ENCODE measurements around the gene RPS24. TPM values are rescaled to one million over a fixed set of nuclear protein-coding genes. Genes with fewer than 3 reads are reported as not detected.

The RPS24 gene
- total and polyA plus RNA-seq, 2 of the 13 experiments (the other 11 are each of a cell fraction or from before 2014, with no cell fraction given), result 2,690 to 3,319 TPM

DNA sequence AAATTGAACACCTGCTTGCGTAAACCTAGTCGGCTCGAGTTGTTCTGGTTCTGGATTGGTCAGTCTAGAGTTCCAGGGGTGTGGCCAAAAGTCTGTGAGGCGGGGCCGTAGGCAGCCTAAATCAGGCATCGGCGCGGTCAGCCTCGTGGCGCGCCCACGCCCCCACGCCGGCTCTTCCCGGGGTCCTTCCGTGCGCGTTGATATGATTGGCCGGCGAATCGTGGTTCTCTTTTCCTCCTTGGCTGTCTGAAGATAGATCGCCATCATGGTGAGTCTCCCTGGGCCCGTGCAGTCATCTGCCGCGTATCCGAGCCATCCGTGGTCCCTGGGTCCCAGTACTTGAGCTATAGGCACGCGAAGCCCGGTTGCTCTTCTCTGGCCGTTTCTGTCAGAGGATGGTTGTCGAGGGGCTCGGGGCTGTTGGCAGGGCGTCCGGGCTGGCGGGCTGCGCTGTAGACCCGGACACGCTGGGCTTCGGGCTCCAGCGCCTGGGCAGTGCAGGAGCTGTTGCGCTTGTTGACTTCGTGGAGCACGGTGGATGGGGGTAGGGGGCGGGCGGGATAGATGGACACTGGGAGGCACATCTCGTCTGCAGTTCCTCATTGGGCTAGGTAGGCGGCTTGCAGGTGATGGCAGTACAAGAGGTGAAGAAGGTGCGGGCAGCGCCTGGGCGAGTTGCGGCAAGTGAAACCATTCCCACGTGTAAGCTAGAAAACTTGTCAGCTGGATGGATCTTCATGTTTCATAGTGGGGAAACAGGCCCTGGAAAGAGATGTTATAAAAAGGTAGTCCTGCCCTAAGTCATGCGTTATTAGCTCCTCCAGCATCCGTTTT lies at the start of gene RPS24 (continued):
- TF ChIP-seq, protein P1, sequence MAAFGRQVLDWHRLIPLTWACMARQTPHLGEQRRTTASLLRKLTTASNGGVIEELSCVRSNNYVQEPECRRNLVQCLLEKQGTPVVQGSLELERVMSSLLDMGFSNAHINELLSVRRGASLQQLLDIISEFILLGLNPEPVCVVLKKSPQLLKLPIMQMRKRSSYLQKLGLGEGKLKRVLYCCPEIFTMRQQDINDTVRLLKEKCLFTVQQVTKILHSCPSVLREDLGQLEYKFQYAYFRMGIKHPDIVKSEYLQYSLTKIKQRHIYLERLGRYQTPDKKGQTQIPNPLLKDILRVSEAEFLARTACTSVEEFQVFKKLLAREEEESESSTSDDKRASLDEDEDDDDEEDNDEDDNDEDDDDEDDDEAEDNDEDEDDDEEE (CRISPR knock-in tag; IDR thresholded peaks at IDR 0.05), result peak; percentile 86
- TF ChIP-seq NBN (conservative IDR thresholded peaks at IDR 0.05), result no peak
- TF ChIP-seq TMF1 (CRISPR knock-in tag; IDR thresholded peaks at IDR 0.05; ENCODE audit: low read depth), result 0 out of 2 replicates have a peak, but pooled peaks have one; percentile 70
- no peak for TF ChIP-seq CCAR2 (optimal IDR thresholded peaks at IDR 0.05; ENCODE audit: low read depth, low read length)
- no peak for TF ChIP-seq ZEB1 (IDR thresholded peaks at IDR 0.05; ENCODE audit: insufficient replicate concordance, low read depth)
- TF ChIP-seq ZNF333 (CRISPR knock-in tag; IDR thresholded peaks at IDR 0.05; ENCODE audit: borderline replicate concordance), result peak; percentile 85; the same call in 1 of the 2 replicates
- TF ChIP-seq, protein P2, sequence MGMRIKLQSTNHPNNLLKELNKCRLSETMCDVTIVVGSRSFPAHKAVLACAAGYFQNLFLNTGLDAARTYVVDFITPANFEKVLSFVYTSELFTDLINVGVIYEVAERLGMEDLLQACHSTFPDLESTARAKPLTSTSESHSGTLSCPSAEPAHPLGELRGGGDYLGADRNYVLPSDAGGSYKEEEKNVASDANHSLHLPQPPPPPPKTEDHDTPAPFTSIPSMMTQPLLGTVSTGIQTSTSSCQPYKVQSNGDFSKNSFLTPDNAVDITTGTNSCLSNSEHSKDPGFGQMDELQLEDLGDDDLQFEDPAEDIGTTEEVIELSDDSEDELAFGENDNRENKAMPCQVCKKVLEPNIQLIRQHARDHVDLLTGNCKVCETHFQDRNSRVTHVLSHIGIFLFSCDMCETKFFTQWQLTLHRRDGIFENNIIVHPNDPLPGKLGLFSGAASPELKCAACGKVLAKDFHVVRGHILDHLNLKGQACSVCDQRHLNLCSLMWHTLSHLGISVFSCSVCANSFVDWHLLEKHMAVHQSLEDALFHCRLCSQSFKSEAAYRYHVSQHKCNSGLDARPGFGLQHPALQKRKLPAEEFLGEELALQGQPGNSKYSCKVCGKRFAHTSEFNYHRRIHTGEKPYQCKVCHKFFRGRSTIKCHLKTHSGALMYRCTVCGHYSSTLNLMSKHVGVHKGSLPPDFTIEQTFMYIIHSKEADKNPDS (CRISPR knock-in tag; IDR thresholded peaks at IDR 0.05), result no peak; the same call in 1 of the 2 replicates
- no peak for TF ChIP-seq CC2D1A (CRISPR knock-in tag; IDR thresholded peaks at IDR 0.05)
- TF ChIP-seq ZNF879 (CRISPR knock-in tag; IDR thresholded peaks at IDR 0.05), result no peak
- TF ChIP-seq ZNF709 (CRISPR knock-in tag; IDR thresholded peaks at IDR 0.05), result peak; percentile 91
- TF ChIP-seq, protein P3, sequence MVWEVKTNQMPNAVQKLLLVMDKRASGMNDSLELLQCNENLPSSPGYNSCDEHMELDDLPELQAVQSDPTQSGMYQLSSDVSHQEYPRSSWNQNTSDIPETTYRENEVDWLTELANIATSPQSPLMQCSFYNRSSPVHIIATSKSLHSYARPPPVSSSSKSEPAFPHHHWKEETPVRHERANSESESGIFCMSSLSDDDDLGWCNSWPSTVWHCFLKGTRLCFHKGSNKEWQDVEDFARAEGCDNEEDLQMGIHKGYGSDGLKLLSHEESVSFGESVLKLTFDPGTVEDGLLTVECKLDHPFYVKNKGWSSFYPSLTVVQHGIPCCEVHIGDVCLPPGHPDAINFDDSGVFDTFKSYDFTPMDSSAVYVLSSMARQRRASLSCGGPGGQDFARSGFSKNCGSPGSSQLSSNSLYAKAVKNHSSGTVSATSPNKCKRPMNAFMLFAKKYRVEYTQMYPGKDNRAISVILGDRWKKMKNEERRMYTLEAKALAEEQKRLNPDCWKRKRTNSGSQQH (CRISPR knock-in tag; IDR thresholded peaks at IDR 0.05; ENCODE audit: low read depth), result no peak
- TF ChIP-seq MBD4 (IDR thresholded peaks at IDR 0.05; ENCODE audit: borderline replicate concordance, low read length), result no peak
- TF ChIP-seq ZNF768 (CRISPR knock-in tag; IDR thresholded peaks at IDR 0.05), result peak; percentile 72; the same call in 1 of the 2 replicates
- no peak for TF ChIP-seq ZNF10 (CRISPR knock-in tag; IDR thresholded peaks at IDR 0.05; ENCODE audit: borderline replicate concordance, low read depth)
- TF ChIP-seq, protein P4, sequence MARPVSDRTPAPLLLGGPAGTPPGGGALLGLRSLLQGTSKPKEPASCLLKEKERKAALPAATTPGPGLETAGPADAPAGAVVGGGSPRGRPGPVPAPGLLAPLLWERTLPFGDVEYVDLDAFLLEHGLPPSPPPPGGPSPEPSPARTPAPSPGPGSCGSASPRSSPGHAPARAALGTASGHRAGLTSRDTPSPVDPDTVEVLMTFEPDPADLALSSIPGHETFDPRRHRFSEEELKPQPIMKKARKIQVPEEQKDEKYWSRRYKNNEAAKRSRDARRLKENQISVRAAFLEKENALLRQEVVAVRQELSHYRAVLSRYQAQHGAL (CRISPR knock-in tag; IDR thresholded peaks at IDR 0.05; ENCODE audit: not compliant biosample characterization), result peak; percentile 49
- TF ChIP-seq, protein P5, sequence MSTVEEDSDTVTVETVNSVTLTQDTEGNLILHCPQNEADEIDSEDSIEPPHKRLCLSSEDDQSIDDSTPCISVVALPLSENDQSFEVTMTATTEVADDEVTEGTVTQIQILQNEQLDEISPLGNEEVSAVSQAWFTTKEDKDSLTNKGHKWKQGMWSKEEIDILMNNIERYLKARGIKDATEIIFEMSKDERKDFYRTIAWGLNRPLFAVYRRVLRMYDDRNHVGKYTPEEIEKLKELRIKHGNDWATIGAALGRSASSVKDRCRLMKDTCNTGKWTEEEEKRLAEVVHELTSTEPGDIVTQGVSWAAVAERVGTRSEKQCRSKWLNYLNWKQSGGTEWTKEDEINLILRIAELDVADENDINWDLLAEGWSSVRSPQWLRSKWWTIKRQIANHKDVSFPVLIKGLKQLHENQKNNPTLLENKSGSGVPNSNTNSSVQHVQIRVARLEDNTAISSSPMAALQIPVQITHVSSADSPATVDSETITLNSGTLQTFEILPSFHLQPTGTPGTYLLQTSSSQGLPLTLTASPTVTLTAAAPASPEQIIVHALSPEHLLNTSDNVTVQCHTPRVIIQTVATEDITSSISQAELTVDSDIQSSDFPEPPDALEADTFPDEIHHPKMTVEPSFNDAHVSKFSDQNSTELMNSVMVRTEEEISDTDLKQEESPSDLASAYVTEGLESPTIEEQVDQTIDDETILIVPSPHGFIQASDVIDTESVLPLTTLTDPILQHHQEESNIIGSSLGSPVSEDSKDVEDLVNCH (CRISPR knock-in tag; IDR thresholded peaks at IDR 0.05), result no peak
- TF ChIP-seq PCBP2 (optimal IDR thresholded peaks at IDR 0.05; ENCODE audit: low read depth, low read length, poor library complexity, severe bottlenecking), result no peak
- peak; percentile 64; the same call in 1 of the 2 replicates for TF ChIP-seq MED13 (CRISPR knock-in tag; IDR thresholded peaks at IDR 0.05)
- peak; percentile 57; the same call in 1 of the 2 replicates for TF ChIP-seq ZNF33B (CRISPR knock-in tag; IDR thresholded peaks at IDR 0.05)
- TF ChIP-seq TARDBP (CRISPR knock-in tag; IDR thresholded peaks at IDR 0.05), result peak; percentile 82
- TF ChIP-seq ZNF749 (CRISPR knock-in tag; IDR thresholded peaks at IDR 0.05; ENCODE audit: borderline replicate concordance), result 0 out of 2 replicates have a peak, but pooled peaks have one; percentile 62
- TF ChIP-seq HOXA3 (CRISPR knock-in tag; IDR thresholded peaks at IDR 0.05), result peak; percentile 67

Data from HepG2 (cell line).